Activated CD8-positive, alpha-beta memory T cell treated with anti-CD3 and anti-CD28 coated beads, Interleukin-2, amount 50 U/mL, for 4 hours (primary cell): ENCODE results near the gene DTHD1.

ENCODE experiments used
- DNase-seq: peaks from one replicate; pipeline ENCODE4 v3.0.0-alpha.2; 2020

DTHD1 gene

GRCh38 chr4:36316607-36317006 is 35.2 kb downstream of the DTHD1 start:
- no peak for DNase-seq

DNA sequence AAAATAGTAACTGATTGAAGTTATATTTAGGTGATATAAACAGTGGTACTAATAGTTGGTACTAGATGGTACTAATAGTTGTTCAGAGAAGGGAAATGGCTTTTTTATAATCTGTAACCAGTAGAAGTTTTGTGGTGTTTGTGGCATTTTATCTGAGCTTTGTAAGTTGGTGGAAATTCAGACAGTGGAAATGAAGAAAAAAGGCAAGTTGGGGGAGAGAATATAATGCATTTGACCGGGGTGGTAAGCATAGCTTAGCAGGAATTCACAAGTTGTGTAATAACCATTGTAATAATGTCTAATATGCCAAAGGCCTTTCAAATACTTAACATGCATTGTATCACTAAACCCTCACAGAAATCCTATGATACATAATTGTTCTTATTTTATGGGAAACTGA is 36.3 kb downstream of the DTHD1 start:
- no peak for DNase-seq

GRCh38 chr4:36320117-36320896 is 38.9 kb downstream of the DTHD1 start:
- DNase-seq: no peak

GRCh38 chr4:36321176-36321575 is 39.8 kb downstream of the DTHD1 start:
- DNase-seq: no peak

GRCh38 chr4:36322921-36323354 is 41.5 kb downstream of the DTHD1 start:
- peak; percentile 16 for DNase-seq

DNA sequence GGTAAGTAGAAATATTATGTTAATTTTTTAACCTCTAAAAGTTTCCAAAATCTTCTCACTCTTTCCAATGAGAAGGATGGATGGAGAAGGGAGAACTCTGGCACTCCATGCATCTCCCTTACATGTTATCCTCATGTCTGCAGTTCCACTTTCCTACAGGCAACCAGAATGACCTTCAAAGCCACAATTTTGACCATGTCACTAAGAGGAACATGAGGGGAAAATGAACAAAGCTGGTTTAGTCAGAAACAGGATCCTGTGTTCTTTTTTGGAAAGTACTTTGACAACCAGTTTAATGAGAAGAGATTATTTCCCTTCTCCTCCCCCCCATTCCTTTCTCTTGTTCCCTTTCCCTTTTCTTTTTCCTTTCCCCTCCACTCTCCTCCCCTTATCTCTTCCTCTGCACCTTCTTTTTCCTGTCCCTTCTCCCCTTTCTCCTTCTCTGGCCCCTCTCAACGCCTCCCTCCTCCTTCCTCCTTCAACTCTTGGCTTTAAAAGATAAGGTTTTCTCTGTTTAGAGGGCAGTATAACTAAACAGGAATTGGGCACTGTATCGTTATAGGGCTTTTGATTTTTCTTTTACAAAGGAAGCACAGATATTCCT is 42.5 kb downstream of the DTHD1 start:
- no peak for DNase-seq

DNA sequence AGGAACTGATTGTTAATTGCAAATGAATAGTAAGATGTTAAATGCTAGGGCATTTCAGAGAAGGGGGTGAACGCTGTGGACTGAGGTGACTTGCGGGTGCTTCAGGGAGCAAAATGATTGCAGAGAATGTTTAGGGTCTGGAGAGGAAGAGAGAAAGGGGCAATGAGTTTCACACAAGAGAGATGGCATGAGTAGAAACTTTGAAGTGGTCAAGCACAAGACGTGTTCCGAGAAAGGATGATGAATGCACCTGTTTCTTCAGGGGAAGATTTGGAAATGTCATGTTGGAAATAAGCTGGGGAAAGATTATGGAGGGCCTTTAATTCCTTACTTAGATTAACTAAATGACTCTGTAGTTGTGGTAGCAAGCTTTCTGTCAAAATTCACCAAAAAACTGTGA is 43.4 kb downstream of the DTHD1 start:
- no peak for DNase-seq

GRCh38 chr4:36325499-36325898 is 44.1 kb downstream of the DTHD1 start:
- no peak for DNase-seq

DNA sequence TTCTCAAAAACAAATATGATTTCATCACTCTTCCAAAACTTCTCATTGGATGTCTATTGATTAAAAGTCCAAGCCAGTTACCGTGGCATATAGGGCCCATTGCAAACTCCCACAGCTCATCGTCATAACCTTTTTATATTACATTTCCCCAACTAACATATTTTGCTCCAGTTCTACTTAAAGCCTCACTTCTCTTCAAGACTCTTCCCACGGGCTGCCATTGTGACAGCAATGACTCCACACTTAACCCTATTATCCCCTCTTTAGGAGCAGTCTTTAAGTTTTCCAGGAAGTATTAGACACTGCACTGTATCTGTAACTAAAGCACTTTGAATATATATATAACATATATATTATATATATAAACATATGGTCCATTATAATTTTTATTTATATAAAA is 44.5 kb downstream of the DTHD1 start:
- DNase-seq: no peak

- no peak for DNase-seq
These were observed 45.1 kb downstream of the DTHD1 start for GRCh38 chr4:36326476-36327029.

- no peak for DNase-seq
These were observed 46.0 kb downstream of the DTHD1 start for GRCh38 chr4:36327400-36327799.

DNA sequence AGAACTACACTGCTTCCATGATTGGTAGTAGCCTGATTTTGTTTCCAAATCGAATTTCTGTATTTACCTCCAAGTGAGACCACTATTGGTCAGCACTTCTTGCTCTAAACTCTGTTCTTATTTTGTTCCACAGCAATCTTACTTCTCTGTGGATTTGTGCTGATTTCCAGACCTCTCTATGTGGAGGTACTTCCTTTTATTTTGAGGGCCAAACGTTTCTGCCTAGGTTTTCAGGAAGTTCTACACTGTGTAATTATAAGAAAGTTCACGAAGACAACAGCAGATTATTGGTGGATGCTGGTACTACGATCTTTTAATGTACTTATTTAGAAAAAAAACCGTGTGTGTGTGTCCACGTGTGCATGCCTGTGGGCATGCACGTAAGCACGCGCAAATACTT is 46.7 kb downstream of the DTHD1 start:
- DNase-seq: no peak

- DNase-seq: no peak
These were observed 47.8 kb downstream of the DTHD1 start for GRCh38 chr4:36329228-36329627.

- DNase-seq: no peak
These were observed 49.4 kb downstream of the DTHD1 start for GRCh38 chr4:36330796-36331195.

DNA sequence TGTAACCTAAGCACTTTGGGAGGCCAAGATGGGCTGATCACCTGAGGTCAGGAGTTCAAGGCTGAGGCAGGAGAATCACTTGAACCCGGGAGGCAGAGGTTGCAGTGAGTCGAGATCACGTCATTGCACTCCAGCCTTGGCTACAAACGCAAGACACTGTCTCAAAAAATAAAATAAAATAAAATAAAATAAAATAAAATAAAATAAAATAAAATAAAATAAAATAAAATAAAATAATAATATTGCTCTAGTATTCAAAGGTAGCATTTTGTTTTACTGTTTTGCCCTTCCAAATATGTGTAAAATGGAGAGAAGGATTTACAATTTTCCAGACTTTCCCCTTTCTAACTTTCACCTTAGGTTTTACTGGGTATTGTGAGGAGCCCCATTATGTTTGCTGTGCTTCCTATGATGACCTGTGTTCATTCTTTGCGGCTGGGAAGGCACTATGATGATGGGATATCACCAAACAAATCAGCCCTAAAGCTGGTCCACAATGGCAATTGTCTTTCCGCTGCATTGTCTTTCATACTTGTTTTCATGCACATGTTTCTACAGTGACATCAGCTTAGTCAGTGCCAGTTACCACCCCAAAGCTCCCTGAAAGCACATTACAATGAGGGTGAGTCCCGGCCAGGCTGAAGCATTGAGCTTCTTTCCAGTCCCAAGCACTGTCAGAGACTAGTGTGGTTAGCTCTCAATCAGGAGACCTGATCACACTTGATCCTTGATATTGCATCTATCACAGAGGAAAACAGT is 50.8 kb downstream of the DTHD1 start:
- no peak for DNase-seq

DNA sequence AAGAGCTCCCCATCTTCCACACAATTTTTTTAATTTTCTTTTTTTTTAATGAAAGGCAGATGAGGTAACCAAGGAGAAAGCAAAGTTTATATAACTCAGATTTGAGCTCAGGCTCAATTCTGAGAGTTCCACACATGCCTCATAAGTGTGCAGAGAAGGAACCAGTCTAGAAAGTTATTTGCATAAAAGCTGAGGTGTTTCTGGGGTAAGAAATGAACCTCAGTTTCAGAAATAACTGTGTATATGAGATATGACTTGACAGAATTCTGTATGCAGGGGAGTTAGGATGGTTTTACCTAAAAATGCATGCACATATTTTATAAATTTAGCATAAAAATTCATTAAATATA is 51.3 kb downstream of the DTHD1 start:
- no peak for DNase-seq

GRCh38 chr4:36333303-36333877 is 52.0 kb downstream of the DTHD1 start:
- no peak for DNase-seq

DNA sequence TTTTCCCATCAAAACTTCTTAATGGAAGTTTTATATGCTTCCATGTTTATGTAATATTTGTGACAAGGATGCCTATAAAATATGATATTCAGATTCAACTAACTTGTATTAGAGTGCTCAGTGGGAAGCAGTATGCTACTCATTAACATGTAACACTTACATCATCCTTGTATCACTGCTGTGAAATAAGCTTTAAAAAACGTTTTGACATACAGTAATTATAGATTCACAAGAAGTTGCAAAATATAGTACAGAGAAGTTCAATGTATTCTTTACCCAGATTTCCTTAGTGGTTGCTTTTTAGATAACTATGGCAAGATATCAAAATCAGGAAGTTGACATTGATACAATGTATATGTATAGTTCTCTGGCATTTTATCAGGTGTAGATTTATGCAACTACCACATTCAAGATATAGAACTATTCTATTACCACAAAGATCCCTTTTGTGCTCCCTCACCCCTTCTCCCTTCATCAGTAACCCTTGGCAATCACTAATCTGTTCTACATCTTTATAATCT is 56.3 kb downstream of the DTHD1 start:
- no peak for DNase-seq

DNA sequence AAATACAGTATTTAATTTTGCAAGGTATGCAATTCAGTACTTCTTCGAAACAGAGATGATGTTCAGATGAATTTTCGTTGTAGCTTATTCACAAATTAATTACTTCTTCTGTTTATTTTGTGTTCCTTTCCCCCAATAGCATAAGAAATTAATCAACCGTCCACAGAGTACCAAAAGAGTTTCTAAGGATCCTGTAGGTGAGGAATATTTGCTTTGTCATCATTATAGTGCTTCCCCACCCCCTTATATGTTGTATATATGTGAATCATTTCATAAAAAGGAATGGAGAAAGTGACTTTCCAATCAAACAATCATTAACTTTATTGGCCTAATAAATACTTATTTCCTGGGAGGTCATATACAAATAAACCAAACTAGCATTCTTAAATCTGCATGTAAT is 57.6 kb downstream of the DTHD1 start:
- no peak for DNase-seq

GRCh38 chr4:36341936-36342335 is 60.5 kb downstream of the DTHD1 start:
- no peak for DNase-seq

DNA sequence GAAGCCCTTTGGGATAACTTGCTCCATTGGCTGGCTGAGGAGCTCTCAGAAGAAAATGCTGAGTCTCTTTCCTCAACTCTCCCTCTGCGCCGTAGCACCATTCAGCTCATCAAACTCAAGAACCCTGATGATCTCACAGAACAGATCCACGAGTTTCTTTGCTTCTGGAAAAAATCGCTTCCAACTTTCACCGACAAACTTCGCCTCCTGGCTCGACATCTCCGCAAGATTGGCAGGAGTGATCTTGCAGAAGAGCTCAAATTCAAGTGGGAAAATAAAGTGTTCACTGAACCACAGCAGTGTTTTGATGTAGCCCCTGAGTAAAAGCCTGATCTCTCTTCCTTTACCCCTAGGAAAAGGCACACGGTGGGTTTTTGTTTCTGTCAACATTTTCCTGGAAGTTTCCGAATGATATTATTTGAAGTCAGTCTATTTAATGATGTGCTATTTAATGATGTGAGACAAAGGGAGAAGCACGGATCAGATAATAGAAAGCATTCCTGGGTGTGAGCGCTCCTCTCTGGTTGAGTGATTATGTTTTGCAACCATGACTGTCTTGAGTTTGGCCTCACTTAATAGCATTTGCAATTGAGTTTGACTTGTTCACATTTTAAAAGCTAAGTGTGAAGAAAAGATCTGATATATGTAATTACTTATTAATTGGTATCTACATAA is 62.2 kb downstream of the DTHD1 start:
- no peak for DNase-seq

DNA sequence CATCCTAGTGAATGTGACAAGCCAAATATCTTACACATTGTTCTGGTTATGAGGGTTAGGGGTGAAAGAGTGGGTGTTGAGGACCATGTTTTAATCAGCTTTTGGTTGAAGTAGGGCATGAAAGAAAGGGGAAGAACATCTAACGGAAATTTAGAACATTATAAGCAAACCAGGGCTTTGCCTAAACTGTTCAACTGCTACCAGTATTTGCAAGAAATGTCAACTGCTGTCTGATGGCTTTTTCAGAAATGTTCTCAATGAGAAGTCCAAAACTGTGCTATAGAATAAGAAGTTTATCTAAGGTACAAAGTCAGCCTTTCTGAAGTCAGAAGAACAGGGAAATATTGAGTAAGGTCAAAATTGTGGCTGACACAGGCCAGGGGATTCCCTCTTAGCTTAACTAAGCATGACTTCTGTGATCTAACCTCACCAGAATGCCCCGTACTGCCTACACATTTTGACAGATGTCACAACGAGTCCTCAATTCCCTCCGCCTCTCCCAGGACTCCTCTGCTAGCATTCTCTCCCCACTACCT is 67.1 kb downstream of the DTHD1 start:
- peak; percentile 18 for DNase-seq
